ENCODE results near the gene GOT1. TPM values are rescaled to one million over a fixed set of nuclear protein-coding genes. Genes with fewer than 3 reads are reported as not detected.

Gene GOT1
- total and polyA plus RNA-seq, 2 experiments from 2014 or later, result 36.8 to 37.7 TPM

DNA sequence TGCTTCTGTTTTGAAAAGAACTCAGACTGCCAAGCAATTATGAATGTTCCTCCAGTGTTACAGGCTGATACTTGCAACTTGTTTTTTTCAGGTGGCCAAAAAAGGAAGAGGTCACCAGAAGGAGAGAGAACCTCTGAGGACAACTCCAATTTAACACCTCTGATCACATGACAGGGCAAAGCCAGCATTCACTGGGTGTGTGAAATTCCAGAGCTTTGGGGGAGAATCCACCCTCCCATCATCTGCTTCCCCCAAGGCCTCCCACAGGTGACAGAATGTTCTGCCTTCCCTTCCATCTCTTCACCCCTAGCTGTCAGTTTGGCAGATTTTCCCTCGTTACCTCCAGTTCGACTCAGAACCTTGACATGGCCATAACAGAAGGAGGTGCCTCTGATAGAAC lies 39.1 kb downstream of the GOT1 start:
- H3K79me2 ChIP-seq (replicated peaks; ENCODE audit: insufficient read depth), result no peaks in the 10 kb centered on the region
- H3K4me1 ChIP-seq (ENCODE audit: insufficient read depth), result peaks cover 29% of the 10 kb centered on the region
- H3K9me2 ChIP-seq (ENCODE audit: insufficient read depth), result no peaks in the 10 kb centered on the region
- H3K4me2 ChIP-seq, result no peak overlapping the region
- H3K36me3 Mint-ChIP-seq (ENCODE audit: low read depth), result peaks cover 9% of the 10 kb centered on the region; the same call in 1 of the 3 replicates
- no peak overlapping the region for H3K27ac Mint-ChIP-seq
- no peak overlapping the region for H2AFZ ChIP-seq
- DNase-seq (ENCODE audit: low spot score) (no peak), ATAC-seq (no peak)
- no peaks in the 10 kb centered on the region for H3K27me3 ChIP-seq (ENCODE audit: insufficient read depth)
- H4K20me1 ChIP-seq (replicated peaks; ENCODE audit: insufficient read depth), result no peaks in the 10 kb centered on the region
- peaks cover 2% of the 10 kb centered on the region for H3K27me3 Mint-ChIP-seq (ENCODE audit: insufficient read depth, low read depth, poor library complexity)
- H3K4me3 Mint-ChIP-seq, result no peak overlapping the region
- no peak for TF ChIP-seq STAT1 (IDR thresholded peaks at IDR 0.05; ENCODE audit: unreplicated experiment)
- no peak for TF ChIP-seq EZH2 (IDR thresholded peaks at IDR 0.05; ENCODE audit: low read depth, unreplicated experiment)
- no peak for TF ChIP-seq CREB1 (CRISPR knock-in tag; IDR thresholded peaks at IDR 0.05; ENCODE audit: low read depth)
- no peak for TF ChIP-seq REST (IDR thresholded peaks at IDR 0.05; ENCODE audit: unreplicated experiment)
- no peak for TF ChIP-seq ZNF331 (CRISPR knock-in tag; IDR thresholded peaks at IDR 0.05; ENCODE audit: low read depth)
- no peak for TF ChIP-seq POLR2AphosphoS5 (IDR thresholded peaks at IDR 0.05; ENCODE audit: low read depth)
- TF ChIP-seq ETS1 (IDR thresholded peaks at IDR 0.05), result no peak
- no peak for TF ChIP-seq JUNB (IDR thresholded peaks at IDR 0.05; ENCODE audit: unreplicated experiment)
- no peak for TF ChIP-seq CTCF (conservative IDR thresholded peaks at IDR 0.05; ENCODE audit: low read depth in 2 of 2)
- no peak for TF ChIP-seq ZNF114 (CRISPR knock-in tag; IDR thresholded peaks at IDR 0.05)
- no peak for TF ChIP-seq EZH2phosphoT487 (IDR thresholded peaks at IDR 0.05; ENCODE audit: unreplicated experiment)
- no peak for TF ChIP-seq NANOG (IDR thresholded peaks at IDR 0.05; ENCODE audit: borderline replicate concordance)
- no peak for TF ChIP-seq ZNF462 (CRISPR knock-in tag; IDR thresholded peaks at IDR 0.05)
- H3F3A ChIP-seq (replicated peaks; ENCODE audit: low read depth), result no peaks in the 10 kb centered on the region
- H3K36me3 ChIP-seq (ENCODE audit: insufficient read depth), result no peaks in the 10 kb centered on the region
- no peak overlapping the region for H3K27ac ChIP-seq (ENCODE audit: low read depth)
- H3K4me1 Mint-ChIP-seq, result peaks cover 49% of the 10 kb centered on the region
- no peak overlapping the region for H3K4me3 ChIP-seq
- no peaks in the 10 kb centered on the region for H3K9me3 Mint-ChIP-seq
